HepG2 (cell line): Measurements from ENCODE around the gene JAZF1. TPM values are rescaled to one million over a fixed set of nuclear protein-coding genes. Genes with fewer than 3 reads are reported as not detected.

Experiments
- ATAC-seq: fragments of 200-7000 bp; cut with Tn5 transposase; 3 replicates; pipeline ENCODE4 v1.9.1; 2020; ENCODE audit warnings: mild to moderate bottlenecking, moderate library complexity
- BruUV-seq: library from RNA; stranded (reverse); fragments of 400-500 nt; replicated peaks from 2 replicates; lab custom pipeline; 2021; lab: Mats Ljungman, UMichigan
- CTCF ChIA-PET: fragments of 300-600 bp; formaldehyde crosslinking; extraction: SDS; loops from one replicate; lab custom pipeline; 2021; ENCODE audit warnings: low total read pairs, inconsistent platforms, low intra/inter-chr PET ratio; lab: Yijun Ruan, JAX
- POLR2A ChIA-PET: fragments of 350-600 bp; sonication (Branson Sonifier 250); formaldehyde crosslinking; loops from one replicate; lab custom pipeline; 2020; ENCODE audit warnings: antibody characterized with exemption, inconsistent platforms; lab: Yijun Ruan, JAX
- DNase-seq: peaks from one replicate; pipeline ENCODE4 v3.0.0-alpha.2; 2015; ENCODE audit warnings: low spot score
- FAIRE-seq: peaks from 3 replicates; lab custom pipeline; 2011; peaks lifted over from hg19 to GRCh38; lab: Jason Lieb, UNC
- H2AFZ ChIP-seq: one replicate; pipeline ENCODE4 v1.6.1; 2011; ENCODE audit warnings: low read length, inconsistent platforms
- H3K27ac ChIP-seq: fragments of 300-600 bp; 3 replicates; pipeline ENCODE4 v1.8.0; 2011; ENCODE audit warnings: mixed run types, mild to moderate bottlenecking, mixed read lengths, low read length, inconsistent platforms; ENCODE audit not compliant: insufficient read depth; ENCODE audit errors: extremely low read length
- H3K27me3 ChIP-seq, 2 experiments: fragments of 200-600 bp in 1 of 2; 2 replicates in 1 of 2; 3 replicates in 1 of 2; pipeline versions ENCODE4 v1.6.0 to v1.8.0; 2011; ENCODE audit warnings: low read length in 2 of 2, mild to moderate bottlenecking in 2 of 2, moderate library complexity in 2 of 2, inconsistent platforms in 1 of 2; ENCODE audit not compliant: insufficient read depth in 2 of 2, control insufficient read depth in 1 of 2
- H3K36me3 ChIP-seq, 2 experiments: fragments of 200-600 bp in 1 of 2; replicated peaks in 1 of 2; 2 replicates in 1 of 2; 3 replicates in 1 of 2; pipeline versions ENCODE4 v1.5.1 to v1.8.0; 2011; ENCODE audit warnings: low read length in 2 of 2, inconsistent platforms in 1 of 2; ENCODE audit not compliant: insufficient read depth in 2 of 2, control insufficient read depth in 1 of 2
- H3K4me1 ChIP-seq: 2 replicates; pipeline ENCODE4 v1.5.1; 2012; ENCODE audit warnings: low read length, inconsistent platforms; ENCODE audit not compliant: insufficient read depth
- H3K4me2 ChIP-seq: 2 replicates; pipeline ENCODE4 v1.6.0; 2011; ENCODE audit warnings: low read depth, low read length, inconsistent platforms
- H3K4me3 ChIP-seq, 3 experiments: fragments of 200-600 bp in 1 of 3; sonication (generic), shearing (Covaris generic) in 1 of 3; replicated peaks in 1 of 3; 2 replicates each; pipeline ENCODE4 v1.5.1; 2011 to 2016; ENCODE audit warnings: low read length in 3 of 3, inconsistent platforms in 2 of 3, low read depth in 2 of 3, mild to moderate bottlenecking in 2 of 3, control low read depth in 1 of 3, mixed read lengths in 1 of 3; ENCODE audit not compliant: insufficient read depth in 1 of 3
- H3K79me2 ChIP-seq: one replicate; pipeline ENCODE4 v1.6.1; 2011; ENCODE audit warnings: low read length, inconsistent platforms; ENCODE audit not compliant: insufficient read depth
- H3K9ac ChIP-seq: 2 replicates; pipeline ENCODE4 v1.6.0; 2011; ENCODE audit warnings: mild to moderate bottlenecking, low read depth, low read length, inconsistent platforms; ENCODE audit not compliant: insufficient read depth
- H3K9me3 ChIP-seq: 2 replicates; pipeline ENCODE4 v1.5.1; 2012; ENCODE audit warnings: mild to moderate bottlenecking, low read length
- H4K20me1 ChIP-seq: 2 replicates; pipeline ENCODE4 v1.6.0; 2011; ENCODE audit warnings: inconsistent platforms, mild to moderate bottlenecking, low read length, moderate library complexity; ENCODE audit not compliant: insufficient read depth
- CEBPB ChIP-seq: IDR thresholded peaks from 2 replicates; pipeline ENCODE4 v1.6.1; 2011; ENCODE audit warnings: low read depth, low read length, improper control_type of control experiment, borderline replicate concordance
- PBX3 ChIP-seq: sonication (generic); formaldehyde crosslinking; IDR thresholded peaks from 2 replicates; pipeline ENCODE4 v1.8.1; 2023; ENCODE audit warnings: missing genetic modification reagents, inconsistent platforms, borderline replicate concordance
- ZNF580 ChIP-seq: IDR thresholded peaks from 2 replicates; pipeline ENCODE4 v1.6.1; 2016; ENCODE audit warnings: low read depth, borderline replicate concordance
- ZNF704 ChIP-seq: sonication (generic); formaldehyde crosslinking; IDR thresholded peaks from 2 replicates; pipeline ENCODE4 v1.8.1; 2023; ENCODE audit warnings: mild to moderate bottlenecking, inconsistent platforms, moderate library complexity, missing genetic modification reagents, borderline replicate concordance
- ZSCAN25 ChIP-seq: sonication (generic); formaldehyde crosslinking; IDR thresholded peaks from 2 replicates; pipeline ENCODE4 v1.8.0; 2022; ENCODE audit warnings: mild to moderate bottlenecking, missing genetic modification reagents
- WGBS: methylation state at CpG from one replicate; pipeline ENCODE4 v1.1.6; 2017; ENCODE audit warnings: low lambda C conversion rate; 5-methylcytosine and 5-hydroxymethylcytosine counted together
- in situ Hi-C: cut with HindIII; loops from 2 replicates; pipeline ENCODE4 v1.10.0; 2017; ENCODE audit warnings: low pct_unique_long_range_greater_than_20kb; ENCODE audit not compliant: extremely low pct_ligation_motif_present
- intact Hi-C: fragments of 100-400 bp; cut with micrococcal nuclease; formaldehyde crosslinking; loops from one replicate; pipeline ENCODE4 v1.10.0; 2022; ENCODE audit not compliant: unreplicated experiment
- polyA plus RNA-seq, 8 experiments: library from polyadenylated mRNA; depleted of rRNA in 3 of 8; stranded (reverse) in 7 of 8; unstranded in 1 of 8; fragments of >200 nt; fragmentation: Illumina TruSeq in 4 of 8; extraction: Trizol in 4 of 8; gene quantifications; 2 replicates each; pipeline versions ENCODE4 v1.2.1 to v1.2.3, GENCODE V29; 2011 to 2016; ENCODE audit warnings: low read depth in 4 of 8, missing spikeins in 1 of 8, mixed read lengths in 1 of 8; ENCODE audit not compliant: insufficient read depth in 1 of 8
- total RNA-seq, 5 experiments: library from RNA; depleted of rRNA; stranded (reverse); fragments of >200 nt; fragmentation: Illumina TruSeq; extraction: Trizol; gene quantifications; 2 replicates each; pipeline ENCODE4 v1.2.3, GENCODE V29; 2016; ENCODE audit warnings: low read depth in 1 of 5
- TF ChIP-seq, protein P1 (sequence below): sonication (generic); formaldehyde crosslinking; conservative IDR thresholded peaks from 2 replicates; pipeline ENCODE4 v1.4.0; 2020; ENCODE audit warnings: missing genetic modification reagents
- TF ChIP-seq, protein P2 (sequence below): sonication (generic); formaldehyde crosslinking; IDR thresholded peaks from 2 replicates; pipeline ENCODE4 v1.4.0; 2020; ENCODE audit warnings: missing genetic modification reagents, borderline replicate concordance

JAZF1 gene
- total and polyA plus RNA-seq, 2 of the 13 experiments (the other 11 are each of a cell fraction or from before 2014, with no cell fraction given): not detected

- peaks cover 2 to 14% of the 10 kb centered on the region in 2 experiments; a peak in 3 of 5 replicates for H3K27me3 ChIP-seq
- 53% methylated on average over 8 of the region's 8 CpGs for WGBS
- no peak overlapping the region for H3K9ac ChIP-seq
- no peak for TF ChIP-seq PBX3 (CRISPR knock-in tag)
- no peak for TF ChIP-seq ZSCAN25 (CRISPR knock-in tag)
- TF ChIP-seq, protein P1, sequence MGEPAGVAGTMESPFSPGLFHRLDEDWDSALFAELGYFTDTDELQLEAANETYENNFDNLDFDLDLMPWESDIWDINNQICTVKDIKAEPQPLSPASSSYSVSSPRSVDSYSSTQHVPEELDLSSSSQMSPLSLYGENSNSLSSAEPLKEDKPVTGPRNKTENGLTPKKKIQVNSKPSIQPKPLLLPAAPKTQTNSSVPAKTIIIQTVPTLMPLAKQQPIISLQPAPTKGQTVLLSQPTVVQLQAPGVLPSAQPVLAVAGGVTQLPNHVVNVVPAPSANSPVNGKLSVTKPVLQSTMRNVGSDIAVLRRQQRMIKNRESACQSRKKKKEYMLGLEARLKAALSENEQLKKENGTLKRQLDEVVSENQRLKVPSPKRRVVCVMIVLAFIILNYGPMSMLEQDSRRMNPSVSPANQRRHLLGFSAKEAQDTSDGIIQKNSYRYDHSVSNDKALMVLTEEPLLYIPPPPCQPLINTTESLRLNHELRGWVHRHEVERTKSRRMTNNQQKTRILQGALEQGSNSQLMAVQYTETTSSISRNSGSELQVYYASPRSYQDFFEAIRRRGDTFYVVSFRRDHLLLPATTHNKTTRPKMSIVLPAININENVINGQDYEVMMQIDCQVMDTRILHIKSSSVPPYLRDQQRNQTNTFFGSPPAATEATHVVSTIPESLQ (CRISPR knock-in tag): no peak
- no peaks in the 10 kb centered on the region for H4K20me1 ChIP-seq
- H3K4me2 ChIP-seq: no peak overlapping the region
- no peak overlapping the region for H2AFZ ChIP-seq
- in situ Hi-C loops: no loop called here
- POLR2A ChIA-PET: no interaction called here
- FAIRE-seq: no peak
- ATAC-seq: no peak
- H3K27ac ChIP-seq: no peak overlapping the region
- CTCF ChIA-PET: no interaction called here
- no peaks in the 10 kb centered on the region for H3K9me3 ChIP-seq
- intact Hi-C loops: no loop called here
- BruUV-seq: no TSS peak
- no peaks in the 10 kb centered on the region for H3K4me1 ChIP-seq
- H3K79me2 ChIP-seq: no peaks in the 10 kb centered on the region
- no peak overlapping the region for H3K4me3 ChIP-seq
- DNase-seq: no peak
- no peaks in the 10 kb centered on the region for H3K36me3 ChIP-seq
Measured at GRCh38 chr7:28065721-28066285, 114.8 kb downstream of the JAZF1 start.

GRCh38 chr7:28065308-28065707, 115.3 kb downstream of the JAZF1 start:
- H3K27me3 ChIP-seq: peaks cover 2 to 9% of the 10 kb centered on the region in 2 experiments; a peak in 2 of 5 replicates
- no peak overlapping the region for H3K4me2 ChIP-seq
- no peaks in the 10 kb centered on the region for H3K36me3 ChIP-seq
- H2AFZ ChIP-seq: no peak overlapping the region
- H3K9ac ChIP-seq: no peak overlapping the region
- 28% methylated on average over 7 of the region's 7 CpGs for WGBS
- BruUV-seq: no TSS peak
- in situ Hi-C loops: no loop called here
- no peaks in the 10 kb centered on the region for H3K79me2 ChIP-seq
- H3K4me1 ChIP-seq: no peaks in the 10 kb centered on the region
- FAIRE-seq (no peak), DNase-seq (no peak), ATAC-seq (no peak)
- no peaks in the 10 kb centered on the region for H3K9me3 ChIP-seq
- CTCF ChIA-PET: no interaction called here
- no peak overlapping the region for H3K4me3 ChIP-seq
- H3K27ac ChIP-seq: no peak overlapping the region
- intact Hi-C loops: no loop called here
- POLR2A ChIA-PET: no interaction called here
- H4K20me1 ChIP-seq: no peaks in the 10 kb centered on the region
- TF ChIP-seq ZNF580 (CRISPR knock-in tag): no peak
- TF ChIP-seq CEBPB: peak; percentile 30; the same call in 1 of the 2 replicates
- no peak for TF ChIP-seq ZNF704 (CRISPR knock-in tag)
- TF ChIP-seq, protein P2, sequence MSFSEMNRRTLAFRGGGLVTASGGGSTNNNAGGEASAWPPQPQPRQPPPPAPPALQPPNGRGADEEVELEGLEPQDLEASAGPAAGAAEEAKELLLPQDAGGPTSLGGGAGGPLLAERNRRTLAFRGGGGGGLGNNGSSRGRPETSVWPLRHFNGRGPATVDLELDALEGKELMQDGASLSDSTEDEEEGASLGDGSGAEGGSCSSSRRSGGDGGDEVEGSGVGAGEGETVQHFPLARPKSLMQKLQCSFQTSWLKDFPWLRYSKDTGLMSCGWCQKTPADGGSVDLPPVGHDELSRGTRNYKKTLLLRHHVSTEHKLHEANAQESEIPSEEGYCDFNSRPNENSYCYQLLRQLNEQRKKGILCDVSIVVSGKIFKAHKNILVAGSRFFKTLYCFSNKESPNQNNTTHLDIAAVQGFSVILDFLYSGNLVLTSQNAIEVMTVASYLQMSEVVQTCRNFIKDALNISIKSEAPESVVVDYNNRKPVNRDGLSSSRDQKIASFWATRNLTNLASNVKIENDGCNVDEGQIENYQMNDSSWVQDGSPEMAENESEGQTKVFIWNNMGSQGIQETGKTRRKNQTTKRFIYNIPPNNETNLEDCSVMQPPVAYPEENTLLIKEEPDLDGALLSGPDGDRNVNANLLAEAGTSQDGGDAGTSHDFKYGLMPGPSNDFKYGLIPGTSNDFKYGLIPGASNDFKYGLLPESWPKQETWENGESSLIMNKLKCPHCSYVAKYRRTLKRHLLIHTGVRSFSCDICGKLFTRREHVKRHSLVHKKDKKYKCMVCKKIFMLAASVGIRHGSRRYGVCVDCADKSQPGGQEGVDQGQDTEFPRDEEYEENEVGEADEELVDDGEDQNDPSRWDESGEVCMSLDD: no peak
